Naive B cell (primary cell): ENCODE results near the gene FOXJ2. TPM values are rescaled to one million over a fixed set of nuclear protein-coding genes. Genes with fewer than 3 reads are reported as not detected.
A peak's percentile ranks its signal among the peaks of the same experiment; 100 is the strongest.

Experiments used
- ATAC-seq, 2 donors: fragments of 150-1000 bp; cut with Tn5 transposase; 2 replicates each; pipeline ENCODE4 v1.10.0; 2021; ENCODE audit warnings: low read depth in 2 of 2, mild to moderate bottlenecking in 2 of 2, moderate library complexity in 2 of 2
- DNase-seq: peaks from one replicate; pipeline ENCODE4 v3.0.0; 2022
- H3K27ac Mint-ChIP-seq, 6 donors: one replicate each; pipeline ENCODE4 v1.8.0; 2020 to 2022; ENCODE audit warnings: mild to moderate bottlenecking in 6 of 6, mixed read lengths in 6 of 6, moderate library complexity in 5 of 6, inconsistent platforms in 2 of 6
- H3K27me3 Mint-ChIP-seq, 3 donors: one replicate each; pipeline ENCODE4 v1.8.0; 2021 to 2022; ENCODE audit warnings: mixed read lengths in 3 of 3, mild to moderate bottlenecking in 1 of 3
- H3K36me3 Mint-ChIP-seq, 2 donors: one replicate each; pipeline ENCODE4 v1.8.0; 2020 to 2022; ENCODE audit warnings: mixed read lengths in 2 of 2, inconsistent platforms in 1 of 2, mild to moderate bottlenecking in 1 of 2
- H3K4me1 Mint-ChIP-seq, 3 donors: one replicate each; pipeline ENCODE4 v1.8.0; 2020 to 2022; ENCODE audit warnings: mixed read lengths in 3 of 3, inconsistent platforms in 1 of 3, mild to moderate bottlenecking in 1 of 3, moderate library complexity in 1 of 3
- H3K4me3 Mint-ChIP-seq, 8 donors: one replicate each; pipeline ENCODE4 v1.8.0; 2020 to 2022; ENCODE audit warnings: mild to moderate bottlenecking in 8 of 8, mixed read lengths in 8 of 8, moderate library complexity in 8 of 8, inconsistent platforms in 2 of 8
- H3K9me3 Mint-ChIP-seq, 7 donors: one replicate each; pipeline ENCODE4 v1.8.0; 2020 to 2022; ENCODE audit warnings: mixed read lengths in 7 of 7, mild to moderate bottlenecking in 5 of 7, inconsistent platforms in 2 of 7, moderate library complexity in 1 of 7
- polyA plus RNA-seq, 6 donors: library from polyadenylated mRNA; unstranded; fragments of 300-500 nt; fragmentation: Illumina TruSeq; gene quantifications; one replicate each; pipeline ENCODE4 v1.2.3, GENCODE V29; 2021; ENCODE audit warnings: low read depth in 6 of 6

FOXJ2 gene
- polyA plus RNA-seq, 6 donors from 2014 or later: 4.6 to 18.4 (median 10.3) TPM

DNA sequence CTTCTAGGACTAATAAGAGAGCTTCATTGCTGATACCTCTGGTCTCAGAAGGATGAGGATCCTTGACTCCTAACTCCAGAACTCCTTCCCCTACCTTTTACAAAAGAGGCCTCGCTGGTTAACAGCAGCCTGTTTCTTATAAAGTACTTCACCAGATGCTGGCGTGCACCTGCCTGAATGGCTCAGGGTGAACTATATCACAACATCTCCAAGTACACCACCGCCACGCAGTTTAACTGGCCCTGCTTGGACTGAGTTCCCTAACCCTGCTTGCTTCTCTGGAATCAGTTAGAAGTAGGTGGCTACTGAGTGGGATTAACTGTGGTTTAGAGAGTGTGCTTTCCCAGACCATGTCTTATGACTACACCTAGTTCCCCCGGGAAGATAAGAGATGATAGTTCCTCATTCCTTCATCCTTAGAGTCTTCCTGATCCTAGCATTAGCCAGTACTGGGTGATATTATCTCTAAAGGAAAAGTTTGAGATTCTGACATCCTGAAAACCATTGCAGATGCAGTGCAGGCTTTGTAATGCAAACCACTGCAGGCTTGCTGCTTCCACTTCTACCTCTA lies 3.0 kb downstream of the FOXJ2 start:
- peak overlapping the region; percentile 13 to 94 (median 87) for H3K4me3 Mint-ChIP-seq

DNA sequence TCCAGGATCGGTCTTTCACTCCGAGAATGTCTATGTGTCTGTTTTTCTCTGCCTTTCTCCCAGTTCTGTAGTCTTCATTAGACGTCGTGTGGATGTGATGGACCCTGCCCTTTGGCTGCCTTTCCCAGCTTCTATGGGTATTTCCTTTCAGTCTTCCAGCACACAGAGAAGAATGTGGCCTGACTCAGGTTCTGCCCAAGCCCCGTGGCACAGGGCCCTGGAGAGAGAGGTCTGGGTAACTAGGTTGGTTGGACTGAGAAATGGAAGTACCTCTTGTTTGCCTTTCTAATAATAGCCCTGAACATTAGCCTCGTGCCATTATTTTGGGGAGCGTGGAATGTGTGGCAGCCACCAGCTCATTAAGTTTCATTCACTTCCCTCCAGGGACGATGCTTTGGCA lies 3.8 kb downstream of the FOXJ2 start:
- Mint-ChIP-seq H3K36me3 (peaks cover 0 to 5% of the 10 kb centered on the region in 2 donors), H3K27me3 (no peaks in the 10 kb centered on the region), H3K27ac (peak overlapping the region in 5 of 6 donors; percentile 39 to 89 (median 77)), H3K4me1 (peaks cover 61 to 75% (median 64%) of the 10 kb centered on the region in 3 donors), H3K9me3 (no peaks in the 10 kb centered on the region), H3K4me3 (peak overlapping the region in 6 of 8 donors; percentile 6 to 83 (median 64))
- ATAC-seq (no peak), DNase-seq (no peak)

More for the DNA sequence above, 3.0 kb downstream of the FOXJ2 start:
- ATAC-seq: no peak
- Mint-ChIP-seq H3K9me3 (no peaks in the 10 kb centered on the region), H3K27me3 (no peaks in the 10 kb centered on the region), H3K4me1 (peaks cover 61 to 75% (median 64%) of the 10 kb centered on the region in 3 donors), H3K36me3 (peaks cover 0 to 2% of the 10 kb centered on the region in 2 donors), H3K27ac (peak overlapping the region in 5 of 6 donors; percentile 4 to 89 (median 54))
- DNase-seq: no peak

DNA sequence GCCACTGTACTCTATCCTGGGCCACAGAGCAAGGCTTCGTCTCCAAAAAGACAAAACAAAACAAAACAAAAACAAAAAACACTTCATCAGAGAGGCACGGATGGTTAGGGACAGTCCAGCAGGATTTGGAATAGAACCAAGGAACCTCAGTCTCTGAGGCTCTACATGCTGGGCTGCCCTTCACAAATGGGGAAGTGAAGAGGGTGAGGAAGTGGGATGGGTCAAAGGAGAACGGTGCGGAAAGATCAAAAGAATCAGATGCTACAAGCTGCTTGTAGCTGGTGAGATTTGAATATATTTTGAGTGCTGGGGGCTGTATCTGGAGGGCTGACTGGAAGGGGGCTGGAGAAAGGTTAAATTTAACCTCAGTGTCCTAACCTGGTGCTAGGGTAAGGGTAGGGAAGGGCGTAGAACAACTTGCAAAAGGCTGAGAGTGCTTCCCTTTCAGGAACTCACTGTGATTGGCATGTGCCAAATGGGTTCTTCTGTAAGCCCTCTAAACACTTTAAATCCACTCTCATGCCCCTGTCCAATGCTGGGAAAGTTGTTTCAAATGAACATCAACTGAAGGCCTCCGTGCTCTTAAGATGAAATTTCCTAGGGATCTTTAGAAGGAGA lies 4.6 kb downstream of the FOXJ2 start:
- Mint-ChIP-seq H3K4me1 (peaks cover 58 to 69% (median 64%) of the 10 kb centered on the region in 3 donors), H3K9me3 (no peaks in the 10 kb centered on the region), H3K27me3 (no peaks in the 10 kb centered on the region), H3K27ac (peak overlapping the region; percentile 19 to 86 (median 78)), H3K4me3 (peak overlapping the region; percentile 36 to 91 (median 76)), H3K36me3 (peaks cover 0 to 5% of the 10 kb centered on the region in 2 donors)
- ATAC-seq (peak; percentile 54 to 59), DNase-seq (peak; percentile 55)

DNA sequence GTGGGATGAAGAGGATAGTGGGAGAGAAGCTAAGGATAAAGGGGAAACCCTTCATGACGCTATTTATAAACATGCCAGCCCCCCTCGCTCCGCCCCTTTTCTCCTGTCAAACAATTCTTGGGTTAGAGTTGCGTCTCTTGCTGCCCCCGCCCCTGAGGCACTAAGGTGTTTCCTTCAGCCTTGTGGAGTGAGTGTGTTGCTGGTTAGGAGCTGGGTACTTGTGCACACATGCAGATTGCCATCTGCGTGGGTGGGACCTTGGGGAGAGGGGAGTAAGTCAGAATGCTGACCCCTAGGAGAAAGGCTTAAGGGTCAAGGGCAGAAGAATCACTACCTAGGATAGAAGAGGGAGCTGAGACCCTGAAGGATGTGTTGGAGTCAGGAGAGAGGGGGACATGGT lies 5.4 kb downstream of the FOXJ2 start:
- DNase-seq: no peak
- Mint-ChIP-seq H3K4me3 (peak overlapping the region in 4 of 8 donors; percentile 22 to 87 (median 65)), H3K36me3 (peaks cover 0 to 5% of the 10 kb centered on the region in 2 donors), H3K27ac (peak overlapping the region; percentile 22 to 87 (median 80)), H3K27me3 (no peaks in the 10 kb centered on the region), H3K9me3 (no peaks in the 10 kb centered on the region), H3K4me1 (peaks cover 61 to 71% (median 71%) of the 10 kb centered on the region in 3 donors)
- no peak for ATAC-seq

DNA sequence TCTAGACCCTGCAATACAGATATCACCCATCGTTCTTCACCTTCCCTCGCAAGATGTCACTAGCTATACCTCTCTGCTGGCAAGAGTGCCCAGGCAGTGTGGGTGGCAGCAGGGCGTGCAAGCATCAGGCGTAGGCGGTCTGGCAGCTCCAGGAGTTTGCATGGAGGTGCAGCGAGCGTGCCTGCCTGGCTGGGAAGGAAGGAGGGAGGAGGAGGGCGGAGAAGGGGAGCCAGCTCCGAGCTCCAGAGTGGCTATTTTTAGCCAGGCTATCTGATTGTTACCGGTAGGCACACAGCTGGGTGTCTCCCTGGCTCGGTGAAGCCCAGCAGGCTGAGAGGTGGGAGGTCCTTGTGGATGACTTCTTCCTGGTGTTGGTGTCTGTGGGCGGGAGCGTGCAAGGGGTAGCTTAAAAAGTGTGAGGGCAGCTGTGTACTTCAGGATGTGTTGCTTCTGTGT lies 6.2 kb downstream of the FOXJ2 start:
- no peaks in the 10 kb centered on the region for H3K9me3 Mint-ChIP-seq
- no peaks in the 10 kb centered on the region for H3K27me3 Mint-ChIP-seq
- DNase-seq (no peak), ATAC-seq (peak; percentile 14 to 20)
- H3K4me1 Mint-ChIP-seq: peaks cover 55 to 68% (median 63%) of the 10 kb centered on the region in 3 donors
- peak overlapping the region in 7 of 8 donors; percentile 22 to 85 (median 58) for H3K4me3 Mint-ChIP-seq
- H3K36me3 Mint-ChIP-seq: peaks cover 6 to 11% of the 10 kb centered on the region in 2 donors
- H3K27ac Mint-ChIP-seq: peak overlapping the region in 2 of 6 donors; percentile 1 to 49

DNA sequence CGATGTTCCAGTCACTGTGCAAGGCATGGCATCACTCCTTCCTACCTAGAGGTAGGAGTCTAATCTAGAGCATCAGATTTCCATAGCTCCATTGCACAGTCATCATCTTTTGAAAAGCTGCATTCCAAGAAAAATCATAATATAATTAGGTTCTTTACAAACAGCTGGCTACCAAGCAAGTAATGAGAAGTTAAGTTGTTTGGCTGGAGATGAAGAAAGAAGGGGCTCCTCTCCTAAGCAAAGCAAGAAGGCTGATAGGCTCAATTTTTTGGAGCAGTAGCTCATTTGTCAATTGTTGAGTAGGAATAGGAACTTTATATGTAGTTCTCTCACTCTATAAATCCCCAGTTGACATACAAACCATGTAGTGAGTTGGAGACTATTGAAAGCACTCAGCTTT lies 8.3 kb downstream of the FOXJ2 start:
- DNase-seq: no peak
- no peaks in the 10 kb centered on the region for H3K27me3 Mint-ChIP-seq
- H3K4me3 Mint-ChIP-seq: peak overlapping the region in 1 of 8 donors; percentile 47
- no peaks in the 10 kb centered on the region for H3K9me3 Mint-ChIP-seq
- no peak overlapping the region for H3K27ac Mint-ChIP-seq
- H3K4me1 Mint-ChIP-seq: peaks cover 35 to 50% (median 42%) of the 10 kb centered on the region in 3 donors
- H3K36me3 Mint-ChIP-seq: peaks cover 17 to 21% of the 10 kb centered on the region in 2 donors
- no peak for ATAC-seq

DNA sequence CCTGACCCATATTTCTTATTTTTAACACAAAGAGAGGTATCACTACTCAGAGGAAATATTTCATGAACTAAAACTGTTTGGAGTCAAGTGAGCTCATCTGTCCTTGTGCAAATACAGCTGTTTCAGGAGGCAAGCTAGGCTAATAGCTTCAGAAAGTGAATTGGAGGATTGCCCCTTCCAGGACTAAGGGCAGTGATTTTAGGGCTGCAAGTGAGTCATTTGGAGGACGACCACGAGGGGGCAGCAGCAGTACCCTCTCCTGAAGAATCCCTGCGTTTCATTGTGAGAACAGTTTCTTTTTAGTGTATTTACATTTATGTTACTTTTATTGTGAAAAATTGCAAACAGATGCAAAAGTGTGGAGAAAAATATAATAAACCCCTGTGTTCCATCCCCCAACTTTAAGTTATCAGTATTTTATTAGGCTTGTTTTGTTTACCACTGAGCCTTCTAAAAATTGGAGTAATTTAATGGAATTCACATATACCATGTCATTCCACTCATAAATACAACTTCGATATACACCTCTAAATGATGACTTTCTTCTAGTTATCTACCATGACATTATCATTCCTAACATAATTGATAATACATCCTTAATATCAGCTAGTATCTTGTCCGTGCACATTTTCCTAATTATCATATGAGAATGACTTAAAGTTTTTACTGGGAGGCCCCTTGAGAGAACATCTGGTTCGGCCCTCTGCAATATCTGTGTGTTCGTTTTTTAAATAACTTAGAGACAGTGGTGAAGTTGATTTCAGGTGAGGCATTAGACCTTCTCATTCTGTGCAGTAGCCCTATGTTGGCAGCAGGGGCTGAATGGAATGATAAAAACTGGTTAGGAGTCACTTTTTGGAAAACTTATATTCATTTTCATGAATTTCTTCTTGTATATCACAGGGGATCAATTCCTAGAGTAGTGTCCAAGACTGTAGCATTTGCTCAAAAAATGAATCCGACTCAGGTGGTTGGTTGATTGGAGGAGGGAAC lies 13.7 kb downstream of the FOXJ2 start:
- H3K9me3 Mint-ChIP-seq: no peaks in the 10 kb centered on the region
- peak overlapping the region in 1 of 6 donors; percentile 33 for H3K27ac Mint-ChIP-seq
- H3K4me3 Mint-ChIP-seq: no peak overlapping the region
- peaks cover 17 to 32% (median 24%) of the 10 kb centered on the region in 3 donors for H3K4me1 Mint-ChIP-seq
- DNase-seq (peak; percentile 68), ATAC-seq (peak; percentile 65 to 75)
- H3K27me3 Mint-ChIP-seq: no peaks in the 10 kb centered on the region
- peaks cover 36 to 50% of the 10 kb centered on the region in 2 donors for H3K36me3 Mint-ChIP-seq

DNA sequence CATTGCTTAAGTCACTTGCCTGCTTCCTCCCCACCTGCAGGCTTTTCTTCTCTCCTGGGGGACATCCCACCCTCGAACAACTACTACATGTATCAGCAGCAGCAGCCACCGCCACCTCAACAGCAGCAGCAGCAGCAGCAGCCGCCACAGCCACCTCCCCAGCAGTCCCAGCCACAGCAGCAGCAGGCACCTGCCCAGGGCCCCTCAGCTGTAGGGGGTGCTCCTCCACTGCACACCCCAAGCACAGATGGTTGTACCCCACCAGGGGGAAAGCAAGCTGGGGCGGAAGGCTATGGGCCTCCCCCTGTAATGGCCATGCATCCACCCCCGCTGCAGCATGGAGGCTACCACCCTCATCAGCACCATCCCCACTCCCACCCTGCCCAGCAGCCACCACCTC lies 15.3 kb downstream of the FOXJ2 start:
- Mint-ChIP-seq H3K9me3 (no peaks in the 10 kb centered on the region), H3K27ac (peak overlapping the region in 1 of 6 donors; percentile 83), H3K36me3 (peaks cover 41 to 56% of the 10 kb centered on the region in 2 donors), H3K4me3 (no peak overlapping the region), H3K27me3 (no peaks in the 10 kb centered on the region), H3K4me1 (peaks cover 20 to 33% (median 23%) of the 10 kb centered on the region in 3 donors)
- DNase-seq (no peak), ATAC-seq (no peak)

DNA sequence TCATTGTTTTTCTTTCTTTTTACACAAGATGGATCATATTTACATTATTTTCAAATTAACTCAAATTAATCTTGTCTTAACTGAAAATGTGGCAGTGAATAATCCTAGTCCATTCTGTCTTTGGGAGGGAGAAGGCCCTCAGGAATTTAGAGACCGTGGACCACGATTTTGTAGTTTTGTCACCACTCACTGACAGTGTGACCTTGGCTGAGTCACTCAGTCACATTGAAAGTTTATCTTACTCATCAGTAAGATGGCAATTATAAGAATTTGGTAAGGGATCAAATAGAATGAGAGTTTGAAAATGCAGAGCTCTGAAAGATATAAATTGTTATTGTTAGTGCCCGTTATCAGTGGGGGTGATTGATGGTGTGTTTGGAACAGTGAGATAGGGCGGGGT lies 16.4 kb downstream of the FOXJ2 start:
- ATAC-seq (no peak), DNase-seq (no peak)
- Mint-ChIP-seq H3K9me3 (no peaks in the 10 kb centered on the region), H3K36me3 (peaks cover 38 to 55% of the 10 kb centered on the region in 2 donors), H3K27ac (peak overlapping the region in 2 of 6 donors; percentile 34 to 47), H3K4me1 (peaks cover 20 to 27% (median 22%) of the 10 kb centered on the region in 3 donors), H3K4me3 (no peak overlapping the region), H3K27me3 (no peaks in the 10 kb centered on the region)

DNA sequence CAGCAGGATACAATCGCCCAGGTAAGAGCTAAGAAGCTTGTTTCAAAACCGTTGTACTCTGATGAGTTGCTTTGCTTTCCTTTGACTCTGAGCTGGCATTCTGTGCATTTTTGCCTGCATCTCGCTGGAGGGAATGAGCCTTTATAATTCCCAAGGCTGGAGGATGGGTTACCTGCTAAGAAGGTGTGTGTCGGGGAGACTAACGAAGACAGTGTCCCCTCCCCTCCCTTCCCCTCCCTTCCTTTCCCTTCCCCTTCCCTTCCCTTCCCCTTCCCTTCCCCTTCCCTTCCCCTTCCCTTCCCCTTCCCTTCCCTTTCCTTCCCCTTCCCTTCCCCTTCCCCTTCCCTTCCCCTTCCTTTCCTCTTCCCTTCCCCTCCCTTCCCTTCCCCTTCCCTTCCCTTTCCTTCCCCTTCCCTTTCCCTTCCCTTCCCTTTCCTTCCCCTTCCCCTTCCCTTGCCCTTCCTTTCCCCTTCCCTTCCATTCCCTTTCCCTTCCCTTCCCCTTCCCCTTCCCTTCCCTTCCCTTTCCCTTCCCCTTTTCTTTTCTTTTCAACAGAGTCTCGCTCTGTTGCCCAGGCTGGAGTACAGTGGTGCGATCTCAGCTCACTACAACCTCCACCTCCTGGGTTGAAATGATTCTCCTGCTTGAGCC lies 18.2 kb downstream of the FOXJ2 start:
- peak overlapping the region in 5 of 6 donors; percentile 55 to 97 (median 63) for H3K27ac Mint-ChIP-seq
- H3K36me3 Mint-ChIP-seq: peaks cover 46 to 58% of the 10 kb centered on the region in 2 donors
- ATAC-seq (no peak), DNase-seq (no peak)
- no peaks in the 10 kb centered on the region for H3K27me3 Mint-ChIP-seq
- peaks cover 20 to 25% (median 22%) of the 10 kb centered on the region in 3 donors for H3K4me1 Mint-ChIP-seq
- H3K9me3 Mint-ChIP-seq: no peaks in the 10 kb centered on the region
- no peak overlapping the region for H3K4me3 Mint-ChIP-seq

DNA sequence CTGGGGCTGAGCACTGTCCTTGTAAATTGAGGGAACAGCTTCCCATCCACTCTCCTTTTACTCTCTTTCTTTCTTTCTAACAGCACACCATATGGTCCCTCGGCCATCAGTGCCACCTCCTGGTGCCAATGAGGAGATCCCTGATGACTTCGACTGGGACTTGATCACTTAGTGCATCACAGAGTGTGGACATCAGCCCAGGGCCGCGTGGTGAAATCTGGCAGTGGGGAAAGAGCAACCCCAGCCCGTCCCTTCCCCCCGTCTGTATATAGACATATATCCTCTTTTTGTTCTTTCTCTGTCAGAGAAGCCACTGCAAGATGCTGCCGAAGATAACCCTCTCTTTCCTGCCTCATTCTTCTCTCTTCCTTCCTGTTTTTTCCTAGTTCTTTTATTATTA lies 20.2 kb downstream of the FOXJ2 start:
- H3K27ac Mint-ChIP-seq: no peak overlapping the region
- peaks cover 48 to 53% of the 10 kb centered on the region in 2 donors for H3K36me3 Mint-ChIP-seq
- no peak for ATAC-seq
- no peak overlapping the region for H3K4me3 Mint-ChIP-seq
- H3K9me3 Mint-ChIP-seq: no peaks in the 10 kb centered on the region
- peaks cover 20 to 22% (median 22%) of the 10 kb centered on the region in 3 donors for H3K4me1 Mint-ChIP-seq
- no peak for DNase-seq
- no peaks in the 10 kb centered on the region for H3K27me3 Mint-ChIP-seq

DNA sequence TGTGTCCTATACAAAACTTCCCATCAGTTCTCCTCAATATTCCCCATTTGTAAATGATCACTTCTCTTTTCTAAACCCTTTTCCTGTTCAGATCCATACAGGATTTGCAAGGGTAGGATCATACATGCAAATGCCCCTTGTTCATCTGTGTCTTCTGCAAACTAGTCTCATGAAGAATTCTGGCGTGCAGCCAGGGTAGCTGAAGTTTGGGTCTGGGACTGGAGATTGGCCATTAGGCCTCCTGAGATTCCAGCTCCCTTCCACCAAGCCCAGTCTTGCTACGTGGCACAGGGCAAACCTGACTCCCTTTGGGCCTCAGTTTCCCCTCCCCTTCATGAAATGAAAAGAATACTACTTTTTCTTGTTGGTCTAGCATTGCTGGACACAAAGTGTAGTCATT lies 22.3 kb downstream of the FOXJ2 start:
- Mint-ChIP-seq H3K4me1 (peaks cover 14 to 15% (median 14%) of the 10 kb centered on the region in 3 donors), H3K36me3 (peaks cover 32 to 33% of the 10 kb centered on the region in 2 donors)

More for the DNA sequence above, 22.3 kb downstream of the FOXJ2 start:
- DNase-seq (no peak), ATAC-seq (no peak)
- no peaks in the 10 kb centered on the region for H3K9me3 Mint-ChIP-seq
- no peak overlapping the region for H3K4me3 Mint-ChIP-seq
- no peaks in the 10 kb centered on the region for H3K27me3 Mint-ChIP-seq
- no peak overlapping the region for H3K27ac Mint-ChIP-seq
